HG03175 (cell line): Measurements from ENCODE around the gene TMEM212.
"Not testable (repeated sequence)": the region's sequence is repeated elsewhere in the genome, so short reads cannot be mapped to it uniquely, and the experiment has no call there.

ENCODE experiments used
- ATAC-seq: cut with Tn5 transposase; IDR thresholded peaks from one replicate; pipeline ENCODE4 v1.9.1; 2021; ENCODE audit warnings: mild to moderate bottlenecking, moderate library complexity; ENCODE audit not compliant: unreplicated experiment

The TMEM212 gene

DNA sequence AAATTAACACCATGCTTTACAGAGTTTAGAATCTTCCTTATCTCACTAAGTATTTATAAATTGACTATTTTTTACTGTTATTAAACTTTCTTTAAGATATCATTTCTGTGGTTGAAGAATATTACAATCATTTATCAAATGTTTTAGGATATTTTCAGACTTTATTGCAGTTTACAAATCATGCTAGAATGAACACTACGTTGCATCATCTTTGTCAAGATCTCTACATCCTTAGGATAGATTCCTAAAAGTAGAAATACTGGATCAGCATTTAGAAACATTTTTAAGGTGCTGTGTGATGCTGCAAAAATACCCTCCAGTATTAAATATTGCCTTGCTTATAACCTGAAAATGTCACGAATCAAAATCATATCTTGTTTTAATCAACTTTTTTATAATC lies 30.3 kb upstream of the TMEM212 start:
- ATAC-seq = no peak

DNA sequence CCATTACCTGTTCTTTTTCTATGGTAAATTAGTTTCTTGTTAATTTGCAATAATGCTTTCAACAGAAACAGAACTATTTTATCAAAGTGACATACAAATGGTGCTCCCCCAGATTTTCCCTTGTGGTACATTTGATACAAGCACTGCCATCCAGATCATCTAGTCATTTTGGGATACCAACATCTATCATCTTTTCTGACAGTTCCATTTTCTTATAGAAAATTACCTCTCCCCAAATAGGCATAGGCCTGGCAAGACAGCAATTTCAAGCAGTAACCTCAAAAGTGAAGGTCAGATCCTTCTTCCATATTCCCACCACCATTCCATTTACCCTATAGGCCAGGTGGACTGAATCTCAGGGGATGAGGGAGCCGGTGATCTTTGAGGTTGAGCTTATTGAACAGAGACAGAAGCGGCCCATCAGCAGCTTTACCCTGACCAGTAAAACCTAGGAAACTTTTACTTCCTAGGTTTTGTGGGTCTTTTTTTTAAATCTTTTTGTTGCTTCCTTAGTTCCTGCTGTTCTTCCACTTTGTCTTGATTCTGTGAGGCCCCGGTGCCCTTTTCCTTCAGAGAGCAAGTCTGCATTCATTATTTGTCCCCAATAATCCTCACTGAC lies 29.8 kb upstream of the TMEM212 start:
- no peak for ATAC-seq

DNA sequence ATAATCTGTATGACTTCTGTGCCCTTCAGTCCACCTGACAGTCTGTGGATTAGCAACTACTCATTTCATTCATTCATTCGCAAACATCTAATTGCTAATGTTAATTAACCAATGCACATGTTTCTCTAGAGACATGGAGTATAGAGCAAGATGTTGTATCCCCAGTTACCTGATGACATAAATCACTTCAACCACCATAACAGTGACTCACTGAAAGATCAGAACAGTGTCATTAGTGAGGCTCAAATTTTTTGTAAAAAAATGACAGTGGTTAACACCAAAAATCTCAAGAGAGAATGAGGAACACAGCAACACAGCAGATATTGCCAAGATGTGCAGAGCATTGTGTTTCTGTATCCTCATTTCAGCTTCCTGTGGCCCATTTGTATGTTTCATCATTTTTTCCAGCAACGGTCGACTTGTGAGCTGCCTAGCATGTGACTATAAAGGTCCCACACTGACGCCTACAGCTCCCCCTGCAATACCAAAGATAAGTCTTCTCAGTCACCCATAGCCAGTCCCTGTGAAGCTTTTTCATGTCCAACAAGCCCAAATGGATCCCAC lies 29.2 kb upstream of the TMEM212 start:
- ATAC-seq = peak; percentile 40

DNA sequence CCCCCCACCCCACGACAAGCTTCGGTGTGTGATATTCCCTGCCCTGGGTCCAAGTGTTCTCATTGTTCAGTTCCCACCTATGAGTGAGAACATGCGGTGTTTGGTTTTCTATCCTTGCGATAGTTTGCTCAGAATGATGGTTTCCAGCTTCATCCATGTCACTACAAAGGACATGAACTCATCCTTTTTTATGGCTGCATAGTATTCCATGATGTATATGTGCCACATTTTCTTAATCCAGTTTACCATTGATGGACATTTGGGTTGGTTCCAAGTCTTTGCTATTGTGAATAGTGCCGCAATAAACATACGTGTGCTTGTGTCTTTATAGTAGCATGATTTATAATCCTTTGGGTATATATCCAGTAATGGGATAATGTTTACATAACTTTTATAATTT lies 28.5 kb upstream of the TMEM212 start:
- not testable (repeated sequence) for ATAC-seq

DNA sequence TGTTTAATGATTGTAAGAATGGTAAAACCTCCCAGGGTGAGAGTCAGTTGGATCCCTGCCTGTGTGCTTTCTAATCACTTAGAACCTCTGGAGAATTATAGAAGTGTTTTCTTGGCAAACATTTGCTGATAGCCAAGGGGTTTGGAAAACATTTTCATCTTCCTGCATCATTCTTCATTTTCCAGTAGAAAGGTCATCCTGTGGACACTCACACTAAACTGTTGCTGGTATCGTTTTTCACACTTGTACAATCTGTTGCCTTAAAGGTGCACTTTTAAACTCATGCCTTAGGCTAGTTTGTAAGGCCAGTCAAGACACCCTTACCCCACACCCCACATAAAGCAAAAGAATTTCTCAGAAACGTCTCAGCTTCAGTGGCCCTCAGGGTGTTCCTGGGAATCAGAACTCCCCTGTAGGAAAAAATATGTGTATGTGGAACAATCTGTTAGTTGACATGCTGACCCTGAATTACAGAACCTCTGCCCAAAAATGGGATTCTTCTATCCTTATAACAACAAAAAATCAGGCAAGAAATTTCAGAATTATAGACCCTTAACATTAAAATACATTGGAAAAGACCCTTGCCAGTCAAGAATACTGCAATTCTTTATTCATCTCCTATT lies 27.1 kb upstream of the TMEM212 start:
- ATAC-seq = no peak

DNA sequence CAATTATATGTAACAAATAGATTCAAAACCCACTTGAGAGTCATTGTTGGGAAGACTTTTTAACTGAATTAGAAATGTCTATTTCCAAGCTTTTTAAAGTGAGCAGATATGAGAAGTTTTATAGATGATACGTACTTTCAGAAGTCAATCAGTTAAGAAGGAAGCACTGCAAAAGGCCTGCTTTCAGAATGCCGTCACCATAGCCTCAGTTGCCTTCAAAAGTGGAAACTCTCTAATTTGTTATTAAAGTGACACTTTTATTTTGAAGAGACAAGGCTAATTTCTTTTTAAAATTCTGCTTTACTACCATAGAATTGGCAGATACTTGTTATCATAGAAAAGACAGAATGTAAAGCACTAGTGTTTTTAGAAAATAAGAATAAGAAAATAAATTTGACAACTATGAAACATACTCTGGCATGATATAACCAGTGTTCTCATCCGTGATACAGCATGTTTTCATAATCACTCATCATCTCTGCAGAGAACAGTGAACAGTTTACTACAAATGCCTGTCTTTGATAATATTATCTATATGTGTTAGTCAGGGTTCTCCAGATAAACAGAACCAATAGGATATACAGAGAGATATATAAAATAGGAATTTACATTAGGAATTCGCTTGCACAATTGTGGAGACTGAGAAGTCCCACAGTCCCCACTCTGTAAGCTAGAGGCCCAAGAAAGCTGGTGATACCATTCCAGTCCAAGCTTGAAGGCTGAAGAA lies 25.9 kb upstream of the TMEM212 start:
- ATAC-seq = no peak

DNA sequence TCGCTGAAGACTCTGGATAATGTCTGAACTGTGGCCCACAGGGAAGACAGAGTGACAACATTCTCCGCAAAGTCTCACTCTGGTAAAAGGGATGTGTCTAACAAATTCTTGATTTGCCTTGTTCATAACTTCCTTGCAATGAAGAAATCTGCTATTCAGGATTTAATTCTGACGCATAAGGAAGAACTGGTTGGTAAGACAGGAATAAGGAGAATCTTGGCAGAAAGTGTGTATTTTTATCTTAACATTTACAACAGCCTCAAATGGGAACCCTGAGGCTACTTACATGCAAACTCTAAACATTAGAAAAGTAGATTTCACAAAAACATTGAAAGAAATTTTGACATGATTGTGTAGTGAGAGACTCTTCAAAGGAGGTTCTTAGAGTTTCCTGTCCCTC lies 22.1 kb upstream of the TMEM212 start:
- ATAC-seq = no peak

DNA sequence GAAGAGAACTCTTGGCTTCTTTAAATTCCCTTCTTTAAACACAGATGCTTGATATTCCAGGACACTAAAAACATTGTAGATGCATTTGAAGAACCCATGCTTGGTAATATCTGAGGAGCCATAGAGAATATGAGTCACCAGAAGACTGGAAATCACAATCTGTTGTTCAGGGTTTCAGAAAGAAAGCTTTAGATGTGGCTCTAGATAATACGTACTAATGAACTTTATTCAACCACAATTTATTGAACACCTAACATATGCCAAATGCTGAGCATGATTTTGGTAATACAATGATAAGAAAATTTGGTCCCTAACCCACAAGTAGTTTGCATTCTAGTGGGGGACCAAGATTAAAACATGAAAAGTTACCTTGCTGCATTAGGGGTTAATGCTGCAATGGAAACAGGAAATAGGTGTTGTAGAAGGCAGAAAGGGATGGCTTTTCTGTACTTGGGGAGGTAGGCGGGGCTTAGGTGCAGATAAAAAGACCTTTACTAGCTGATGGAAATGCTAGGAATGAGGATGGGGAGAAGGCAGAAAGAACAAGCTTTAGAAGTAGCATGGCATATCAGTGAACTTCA lies 21.3 kb upstream of the TMEM212 start:
- no peak for ATAC-seq

DNA sequence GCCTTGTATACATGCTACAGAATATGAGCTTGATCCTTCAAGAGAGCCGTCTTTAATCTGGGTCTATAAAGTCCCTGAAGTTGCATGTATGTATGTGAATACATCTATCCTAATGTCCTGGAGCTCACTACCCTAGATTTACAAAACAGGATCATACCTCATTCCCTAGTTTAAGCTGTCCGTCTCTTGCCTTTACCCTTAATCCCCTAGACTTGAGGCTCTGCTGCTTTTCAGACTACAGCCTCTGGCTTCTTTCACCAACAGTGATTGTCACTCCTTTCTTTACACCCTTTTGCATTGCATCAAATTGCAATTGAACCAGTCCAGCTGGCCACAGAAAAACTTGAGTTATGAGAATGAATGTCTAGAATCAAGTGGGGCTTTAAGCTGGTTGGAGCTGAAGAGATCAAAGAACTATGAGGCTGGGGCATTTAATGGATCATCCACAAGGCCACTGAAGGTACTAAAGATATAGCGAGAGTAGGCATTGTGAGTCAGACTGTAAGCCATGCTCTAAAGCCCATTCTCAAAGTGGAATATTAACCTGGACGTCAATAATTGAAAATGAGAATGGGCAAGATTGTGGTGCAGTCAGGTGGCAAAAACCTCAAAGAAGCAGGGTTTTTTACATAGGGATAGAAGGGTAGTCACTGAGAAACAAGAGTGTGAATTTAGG lies 20.6 kb upstream of the TMEM212 start:
- ATAC-seq = peak; percentile 74

DNA sequence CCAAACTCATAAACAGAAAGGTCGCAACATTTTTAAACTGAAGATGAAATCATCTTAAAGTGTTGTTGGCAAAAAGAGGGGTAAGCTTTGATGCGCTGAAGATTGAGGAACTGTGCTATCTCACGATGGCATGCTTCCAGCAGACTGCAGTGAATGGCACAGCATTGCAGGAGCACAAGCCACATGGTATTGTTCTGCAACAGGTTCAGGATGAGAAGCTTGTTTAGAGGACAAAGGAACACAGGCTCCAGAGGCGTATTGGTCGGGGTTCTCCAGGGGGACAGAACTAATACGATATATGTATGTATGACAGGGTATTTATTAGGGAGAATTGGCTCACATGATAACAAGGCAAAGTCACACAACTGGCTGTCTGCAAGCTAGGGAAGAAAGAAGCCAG lies 19.0 kb upstream of the TMEM212 start:
- no peak for ATAC-seq

DNA sequence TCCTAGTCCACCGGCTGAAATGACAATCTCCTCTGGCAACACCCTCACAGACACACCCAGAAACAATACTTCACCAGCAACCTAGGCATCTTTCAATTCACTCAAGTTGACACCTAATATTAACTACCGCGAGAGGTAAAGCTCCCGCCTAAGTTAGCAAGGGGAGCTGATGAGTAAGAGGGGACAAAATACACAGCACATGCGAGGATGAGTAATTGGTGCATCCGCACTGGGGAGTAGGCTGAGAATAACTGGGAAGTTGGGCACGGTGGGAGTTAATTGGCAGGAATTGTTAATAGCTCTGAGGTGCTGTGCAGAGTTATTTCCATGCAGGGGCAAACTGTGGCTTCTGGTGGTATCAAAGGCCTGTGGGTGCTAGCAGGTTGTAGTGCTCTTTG lies 18.3 kb upstream of the TMEM212 start:
- ATAC-seq = no peak

DNA sequence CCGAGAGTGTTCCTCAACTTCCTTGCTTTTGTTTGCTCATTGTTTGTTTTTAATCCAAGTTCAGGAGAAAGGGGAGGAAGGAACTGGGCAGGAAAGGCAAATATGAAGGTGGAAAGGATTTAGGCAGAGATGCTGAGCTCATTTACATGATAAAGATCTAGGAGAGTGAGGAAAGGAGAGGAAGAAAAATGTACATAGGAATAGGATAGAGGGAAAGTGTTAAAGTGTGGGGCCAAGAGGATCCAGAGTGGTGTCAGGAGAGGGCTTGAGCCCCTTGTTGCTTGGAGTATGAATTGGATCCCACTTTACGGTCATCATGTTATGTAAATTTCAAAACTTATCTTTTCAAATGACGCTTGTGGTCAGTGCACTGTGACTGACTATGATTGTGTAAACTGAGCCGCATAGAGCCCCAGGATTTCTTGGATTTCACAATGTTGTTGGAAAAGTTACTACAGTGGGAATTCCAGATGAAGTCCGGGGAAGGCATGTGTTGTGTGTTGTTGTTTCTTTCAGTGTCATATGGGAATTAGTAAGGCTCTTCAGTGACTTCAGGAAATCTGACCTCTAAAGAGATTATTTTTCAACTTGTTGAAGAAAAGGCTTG lies 17.8 kb upstream of the TMEM212 start:
- no peak for ATAC-seq

DNA sequence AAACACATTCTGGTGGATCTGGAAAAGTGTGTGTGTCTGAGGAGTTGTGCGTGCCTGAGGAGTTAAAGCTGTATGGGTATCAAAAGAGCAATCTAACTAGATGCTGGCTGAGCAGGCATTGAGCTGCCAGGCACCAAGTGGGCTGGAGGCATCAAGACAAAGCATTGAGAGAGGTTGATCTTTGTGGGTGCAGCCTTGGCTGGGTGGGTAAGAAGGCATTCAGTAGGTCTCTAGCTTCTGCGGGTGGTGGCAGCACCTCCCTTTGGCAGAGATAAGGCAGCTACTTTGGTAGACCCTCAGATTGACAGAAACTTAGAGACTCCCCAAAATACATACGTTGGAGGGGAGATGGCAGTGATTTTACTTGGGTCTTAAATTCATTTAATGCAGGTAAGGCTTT lies 15.8 kb upstream of the TMEM212 start:
- ATAC-seq = no peak

DNA sequence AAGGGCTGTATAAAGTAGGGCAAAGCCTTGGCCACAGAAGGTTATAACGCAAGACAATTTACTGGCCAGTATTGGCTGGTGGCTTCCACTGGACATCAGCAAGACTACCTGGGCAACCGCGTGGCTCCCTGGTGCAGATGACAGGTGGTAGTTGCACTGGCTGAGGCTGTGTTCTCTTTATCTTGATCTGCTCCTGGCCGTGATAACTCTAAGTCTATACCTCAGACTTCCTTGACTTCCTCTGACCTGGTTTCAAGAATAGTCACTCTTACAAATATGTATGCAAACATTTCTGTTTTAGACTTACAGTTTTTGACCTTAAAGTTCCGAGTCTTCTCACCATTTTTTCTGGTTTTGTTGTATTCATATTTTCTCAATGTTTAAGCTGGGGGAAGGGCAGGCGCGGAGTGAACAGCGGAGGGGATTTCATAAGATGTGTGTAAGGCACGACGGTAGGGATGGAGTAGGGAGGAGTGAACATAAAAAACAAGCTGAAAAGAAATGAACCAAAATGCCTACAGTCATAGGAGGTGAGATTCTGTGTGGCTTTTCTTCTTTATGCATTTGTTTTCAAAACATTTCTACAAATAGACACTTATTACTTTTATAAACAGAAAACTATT lies 15.2 kb upstream of the TMEM212 start:
- no peak for ATAC-seq

DNA sequence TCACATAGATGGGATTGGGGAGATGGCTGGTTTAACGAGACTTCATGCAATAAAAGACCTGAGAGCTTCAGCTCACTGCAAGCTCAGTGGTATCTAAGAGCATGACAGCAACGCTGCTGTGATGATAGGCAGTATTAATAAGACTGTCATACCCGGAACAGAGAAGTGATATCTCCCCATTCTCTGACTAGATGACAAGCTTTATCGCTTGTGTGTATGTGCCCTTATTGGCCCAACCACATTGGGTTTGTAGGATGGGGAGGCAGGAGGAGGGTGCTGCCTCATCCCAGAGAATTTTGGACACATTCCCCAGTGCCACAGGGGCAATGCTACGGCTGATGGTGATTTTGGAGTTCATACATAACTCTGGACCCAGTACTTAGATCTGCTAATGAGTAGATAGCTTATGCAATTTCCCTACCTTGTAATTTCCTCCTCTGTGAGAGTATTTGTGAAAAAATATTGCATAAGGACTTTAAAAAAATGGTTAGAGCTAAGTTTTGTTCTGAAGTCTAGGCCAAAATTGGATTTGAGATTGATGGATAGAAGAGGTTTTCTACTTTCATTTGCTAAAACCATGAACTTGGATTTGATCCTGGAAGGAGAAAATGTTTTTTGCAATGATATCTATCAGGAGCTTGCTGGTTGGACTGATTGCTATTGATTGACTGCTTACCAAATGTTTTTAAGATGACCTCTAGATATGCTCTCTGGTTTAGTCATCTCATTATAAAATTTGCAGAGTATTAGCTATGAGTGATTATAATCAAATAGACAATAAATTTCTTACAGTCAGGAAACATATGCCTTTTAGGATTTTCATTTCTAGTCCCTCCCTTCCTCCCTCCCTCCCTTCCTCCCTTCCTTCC lies 14.0 kb upstream of the TMEM212 start:
- ATAC-seq = no peak

DNA sequence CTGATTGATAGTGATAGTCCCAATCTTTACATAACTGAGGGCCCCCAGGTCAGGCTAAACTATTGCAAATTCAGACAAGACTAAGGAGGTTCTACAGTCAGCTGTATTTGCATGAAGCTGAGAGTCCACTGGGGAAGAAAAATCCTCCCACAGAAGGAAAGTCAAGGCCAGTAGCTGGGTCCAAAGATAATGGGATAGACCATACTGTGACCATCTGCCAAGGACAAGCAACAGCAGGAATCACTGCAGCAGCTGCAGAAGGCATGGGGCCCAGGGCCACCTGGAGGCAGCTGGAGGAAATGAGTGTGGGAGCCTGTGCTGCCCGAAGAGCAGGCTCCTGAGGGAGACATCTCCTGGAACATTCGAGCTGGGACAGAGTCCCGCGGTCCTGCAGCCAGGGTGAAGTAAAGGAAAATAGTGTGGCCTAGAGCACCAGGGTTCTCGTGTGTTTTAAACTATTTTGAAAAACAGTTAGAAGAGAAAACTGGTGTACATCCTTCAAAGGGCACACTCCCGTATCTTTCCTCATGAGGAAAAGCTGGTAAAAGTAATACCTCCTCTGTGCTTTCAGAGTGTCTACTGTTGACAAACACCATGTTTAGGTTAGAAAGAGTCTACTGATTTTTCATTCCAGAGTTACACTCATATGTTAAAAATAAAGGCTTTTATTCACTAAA lies 13.2 kb upstream of the TMEM212 start:
- peak; percentile 57 for ATAC-seq

DNA sequence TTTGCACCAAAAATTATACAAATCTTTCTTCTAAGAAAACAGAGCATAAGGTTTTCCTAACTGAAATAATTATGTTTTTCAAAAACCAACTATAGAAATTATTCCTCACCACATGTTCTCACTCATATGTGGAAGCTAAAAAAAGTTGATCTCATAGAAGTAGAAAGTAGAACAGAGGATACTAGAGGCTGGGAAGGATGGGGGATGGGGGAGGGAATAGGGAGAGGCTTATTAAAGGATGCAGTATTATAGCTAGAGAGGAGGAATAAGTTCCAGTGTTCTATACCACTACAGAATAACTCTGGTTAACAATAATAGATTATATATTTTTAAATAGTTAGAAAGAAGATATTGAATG lies 12.7 kb upstream of the TMEM212 start:
- ATAC-seq = no peak

DNA sequence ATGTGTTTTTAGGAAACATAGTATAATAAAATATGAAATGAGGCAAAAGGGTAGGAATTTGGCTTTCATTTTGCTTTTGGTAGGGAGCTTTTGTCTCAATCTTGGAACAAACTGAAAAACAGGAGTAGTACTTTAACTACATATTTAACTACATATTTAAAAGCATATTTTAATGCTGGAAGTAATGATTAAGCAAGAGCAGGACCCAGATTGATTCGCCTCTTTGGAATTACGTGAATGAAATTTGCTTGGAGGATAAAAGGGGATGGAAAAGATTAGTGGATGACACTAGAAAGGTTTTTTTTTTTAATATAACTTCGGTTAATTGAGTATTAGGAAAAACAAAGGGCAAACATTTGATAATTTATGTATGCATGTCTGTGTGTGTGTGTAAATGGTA lies 11.2 kb upstream of the TMEM212 start:
- ATAC-seq = no peak

DNA sequence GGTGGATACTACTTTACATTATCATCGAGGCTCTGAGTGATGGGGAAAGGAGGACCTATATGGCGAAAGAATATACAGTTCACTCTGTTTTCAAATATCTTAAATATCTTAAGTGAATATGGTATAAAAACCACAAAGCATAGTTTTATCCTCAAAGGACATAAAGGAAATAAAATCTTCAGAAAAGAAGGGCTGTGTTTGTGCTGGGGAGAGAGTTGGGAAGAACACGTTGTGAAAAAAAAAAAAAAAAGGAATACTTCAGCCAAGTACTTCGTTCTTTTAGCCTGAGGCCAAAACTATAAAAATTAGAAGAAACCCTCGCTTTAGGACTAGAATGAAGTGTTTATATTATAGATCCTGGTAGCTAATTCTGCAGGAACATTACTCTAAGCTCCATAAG lies 10.2 kb upstream of the TMEM212 start:
- ATAC-seq = no peak
